ENCODE results near the gene ROR1.

The ROR1 gene

DNA sequence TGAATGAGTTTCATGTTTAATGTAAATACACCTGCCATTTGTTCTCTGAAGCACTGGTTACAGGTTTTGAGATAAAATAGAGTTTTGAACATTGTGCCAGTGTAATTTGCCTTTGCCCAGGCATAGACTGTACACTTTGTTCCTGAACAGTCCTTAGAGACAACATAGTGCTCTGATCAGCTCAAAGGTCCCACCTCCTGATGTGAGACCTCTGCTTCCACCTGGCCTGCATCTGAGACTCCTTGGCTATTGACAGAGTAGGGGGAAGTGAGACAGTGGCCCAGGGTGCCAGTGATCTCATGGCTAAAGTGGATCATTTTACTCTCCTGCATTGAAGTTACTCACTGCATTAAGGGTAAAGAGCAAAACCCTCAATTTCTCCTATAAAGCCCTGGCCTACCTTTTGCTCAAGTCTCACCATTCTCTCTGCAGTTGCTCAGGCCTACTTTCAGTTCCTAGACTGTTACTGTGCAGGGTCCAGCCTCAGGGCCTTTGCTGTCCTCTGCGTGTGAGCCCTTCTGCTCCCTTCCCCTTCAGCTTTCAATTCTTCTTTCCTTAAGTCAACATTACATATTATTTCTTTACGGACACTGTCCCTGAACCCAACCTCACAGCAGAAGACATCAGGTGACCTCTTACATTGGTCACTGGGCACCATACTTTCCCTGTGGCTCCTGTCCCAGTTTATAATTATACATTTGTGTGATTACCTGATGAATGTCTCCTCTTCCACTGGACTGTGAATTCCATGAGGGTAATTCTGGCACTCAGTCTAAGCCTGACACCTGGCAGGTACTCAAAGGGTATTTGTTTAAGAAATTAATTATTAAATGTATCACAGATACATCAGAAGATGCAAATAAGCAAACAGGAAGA, 142.9 kb downstream of the ROR1 start:
- DNase-seq = peak; percentile 65

DNA sequence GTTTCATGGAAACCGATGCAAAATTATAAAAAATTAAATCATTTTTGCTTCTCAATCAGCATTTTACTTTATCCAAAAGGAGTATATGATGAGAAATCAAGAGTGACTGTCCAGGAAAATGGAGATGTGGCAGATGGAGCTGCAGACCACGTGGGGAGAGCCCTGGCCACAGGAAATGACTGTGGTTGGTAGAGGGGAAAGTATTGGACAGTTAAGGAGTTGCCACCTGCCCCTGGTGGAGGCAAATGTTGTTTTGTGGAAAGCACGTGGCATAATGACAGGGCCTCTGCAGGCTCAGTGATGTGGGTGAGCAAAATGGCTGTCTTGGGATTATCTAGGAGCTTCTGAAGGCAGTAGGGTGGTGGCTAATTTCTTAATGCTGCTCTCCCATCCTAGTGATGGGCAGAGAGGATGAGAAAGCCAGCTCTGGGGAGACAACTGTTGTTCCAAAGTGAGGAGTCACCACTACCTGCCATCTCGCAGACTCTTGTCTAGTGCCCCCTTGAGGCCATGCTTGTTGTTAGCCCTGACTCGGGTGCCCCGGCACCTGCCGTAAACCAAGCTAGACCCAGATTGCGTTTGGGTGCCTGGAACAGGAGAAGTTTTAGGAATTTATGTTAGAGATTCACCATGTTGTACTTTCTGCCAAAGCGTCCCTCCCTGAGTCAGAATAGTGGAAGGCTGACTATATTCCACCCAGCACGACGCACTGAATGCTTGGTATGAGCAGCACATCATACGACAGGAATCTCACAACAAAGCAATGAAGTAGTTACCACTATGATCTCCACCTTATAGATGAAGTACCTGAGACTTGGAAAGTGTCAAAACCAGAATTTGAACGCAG, 144.0 kb downstream of the ROR1 start:
- DNase-seq = no peak

DNA sequence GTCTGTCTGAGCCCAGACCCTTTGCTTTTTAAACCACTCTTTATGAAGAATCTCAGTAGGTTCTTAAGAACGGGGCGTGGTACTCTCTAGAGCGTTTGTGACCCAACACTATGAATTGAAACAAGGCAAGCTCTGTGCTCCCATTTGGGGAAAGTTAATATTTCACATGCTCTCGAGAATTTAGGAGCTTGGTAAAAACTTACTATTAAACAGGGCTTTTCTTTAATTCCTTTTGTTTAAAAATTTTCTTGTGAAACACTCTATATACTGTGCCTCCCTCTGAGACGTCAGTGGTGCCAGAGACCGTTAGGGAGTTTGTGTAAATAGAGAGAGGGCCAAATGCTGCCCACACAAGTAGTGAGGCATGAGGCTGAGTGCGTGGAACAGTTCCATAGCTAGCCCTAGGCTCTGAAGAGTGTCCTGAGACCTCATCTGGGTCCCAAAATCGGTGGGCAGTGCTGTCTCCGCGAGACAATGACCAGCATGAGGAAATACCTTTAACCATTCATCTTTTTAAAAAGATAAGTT, 144.7 kb downstream of the ROR1 start:
- no peak for DNase-seq

DNA sequence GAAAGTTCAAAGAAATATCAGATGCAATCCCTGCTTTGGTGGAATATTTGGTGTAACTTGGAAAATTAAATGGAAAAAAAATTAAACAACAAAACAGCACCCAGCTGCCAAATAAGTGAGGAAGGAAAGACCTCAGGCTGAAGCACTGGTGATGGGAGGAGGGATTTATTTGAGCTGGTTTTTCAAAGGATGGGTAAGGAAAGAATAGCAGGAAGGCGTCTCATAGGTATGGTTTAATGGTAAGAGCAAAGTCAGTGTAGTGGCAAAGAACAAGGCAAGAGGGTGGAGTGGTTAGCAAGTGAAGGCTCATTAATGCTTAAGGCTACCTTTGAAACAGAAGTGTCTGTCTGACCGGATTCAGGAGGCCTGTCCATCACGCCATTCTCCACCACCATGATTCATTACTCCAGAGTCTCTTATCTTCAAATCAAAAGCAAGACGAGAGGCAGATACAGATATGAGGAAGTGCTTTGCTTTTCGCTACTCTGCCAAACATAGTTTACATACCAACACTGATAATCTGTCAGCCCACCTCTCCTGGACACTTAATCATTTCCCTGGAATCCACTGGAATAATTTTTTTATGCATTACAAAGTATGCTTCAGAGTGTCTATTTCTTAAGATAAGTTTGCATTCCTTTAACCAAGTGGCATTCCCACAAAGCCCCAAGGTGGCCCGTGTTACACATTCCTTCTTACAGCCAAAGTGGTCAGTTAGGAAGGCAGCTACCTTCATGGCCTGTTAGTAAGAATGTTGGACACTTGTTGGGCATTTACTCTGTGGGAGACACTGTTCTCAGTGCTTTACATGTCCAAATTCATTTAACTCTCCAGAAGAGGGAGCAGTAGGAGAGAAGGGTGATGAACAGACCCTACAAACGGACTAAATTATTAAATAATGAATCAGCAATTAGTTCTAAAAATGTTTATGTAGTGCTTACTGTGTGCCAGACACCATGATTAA, 146.6 kb downstream of the ROR1 start:
- DNase-seq = no peak

DNA sequence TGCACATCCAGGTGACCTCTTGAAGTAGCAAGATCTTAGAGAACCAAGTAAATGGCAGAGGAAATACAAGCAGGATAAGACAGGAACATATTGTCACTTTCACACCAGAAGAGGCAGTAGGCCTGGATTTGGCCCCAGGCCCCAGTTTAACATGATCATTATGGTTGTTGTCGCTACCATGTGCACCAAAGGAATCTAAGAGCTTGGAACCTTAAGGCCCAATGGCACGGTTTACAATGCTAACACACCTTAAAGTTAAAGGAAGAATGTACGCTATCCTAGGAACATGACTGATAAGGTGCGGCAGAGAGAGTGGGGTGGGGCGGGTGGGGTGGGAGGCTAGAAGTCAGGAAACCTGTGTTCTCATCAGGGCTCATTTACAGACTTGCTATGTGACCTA, 147.5 kb downstream of the ROR1 start:
- DNase-seq = no peak

DNA sequence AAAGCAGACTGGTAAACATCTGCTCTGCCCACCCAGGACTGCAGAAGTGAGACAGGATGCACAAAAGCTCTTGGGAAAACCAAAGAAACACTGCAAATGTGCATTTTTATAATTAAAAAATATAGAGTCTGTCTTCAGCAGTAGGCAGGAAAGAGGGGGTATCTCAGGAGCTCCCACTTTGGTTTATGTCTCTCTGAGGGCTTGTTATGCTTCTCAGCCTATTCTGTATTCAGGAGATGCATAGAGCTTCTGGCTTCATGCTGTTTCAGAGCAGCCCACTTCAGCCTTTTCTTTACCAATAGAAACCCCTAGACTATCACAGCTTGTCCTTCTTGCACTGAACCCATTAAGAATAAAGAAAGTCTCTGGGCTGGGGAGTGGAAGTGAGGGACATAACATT, 148.0 kb downstream of the ROR1 start:
- DNase-seq = no peak

DNA sequence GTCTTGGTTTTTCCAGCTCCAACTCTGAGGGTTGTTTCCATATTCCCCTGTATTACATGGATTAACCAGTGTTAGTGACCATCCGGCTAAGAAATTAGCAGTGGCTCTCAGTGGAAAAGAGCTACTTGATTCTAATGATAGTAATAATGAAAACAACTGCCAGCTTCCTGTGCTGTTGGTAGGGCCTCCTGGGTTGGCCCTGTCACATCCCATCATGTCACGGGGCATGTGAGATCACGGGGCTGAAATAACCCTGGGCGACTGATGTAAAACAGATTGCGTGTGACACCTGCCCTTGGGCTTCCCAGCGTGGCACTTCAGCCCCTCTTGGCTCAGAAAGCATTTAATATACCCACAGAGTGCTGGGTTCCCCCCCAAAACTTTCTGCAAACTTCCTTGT, 149.0 kb downstream of the ROR1 start:
- no peak for DNase-seq

DNA sequence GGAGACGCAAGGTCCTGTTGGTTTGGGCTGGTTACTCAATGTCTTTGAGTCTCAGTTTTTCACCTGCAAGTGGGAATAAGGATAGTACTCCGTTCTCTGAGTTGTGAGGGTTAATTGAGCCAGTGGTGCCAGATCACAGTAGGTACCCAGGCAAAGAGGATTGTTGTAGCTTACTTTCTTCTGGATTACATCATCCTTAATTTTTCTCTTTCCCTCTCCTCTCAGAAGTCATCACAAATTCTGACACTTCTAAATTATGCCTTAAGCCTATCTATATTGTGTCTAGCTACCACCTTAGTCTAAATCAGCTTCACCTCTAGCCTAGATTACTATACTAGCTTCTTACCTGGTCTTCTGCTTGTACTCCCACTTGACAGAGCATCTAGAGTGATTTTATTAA, 149.5 kb downstream of the ROR1 start:
- DNase-seq = no peak

DNA sequence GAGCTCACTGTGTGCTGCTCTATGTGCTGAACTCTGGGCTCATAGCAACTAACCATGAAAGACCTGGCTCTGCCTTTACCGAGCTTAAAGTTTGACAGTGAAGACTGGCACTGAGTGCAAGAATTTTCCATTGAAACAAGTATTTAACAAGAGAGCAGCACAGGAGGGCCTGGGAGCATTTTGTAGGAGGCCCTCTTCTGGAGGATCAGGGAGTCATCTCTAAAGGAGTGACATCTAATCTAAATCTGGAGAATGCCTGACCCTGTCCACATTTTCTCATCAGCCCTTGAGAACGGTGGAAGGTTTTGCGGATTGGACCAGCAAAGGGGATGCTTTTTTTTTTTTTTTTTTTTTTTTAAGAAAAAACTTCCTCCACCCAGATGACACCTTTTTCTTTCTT, 150.8 kb downstream of the ROR1 start:
- DNase-seq = no peak

DNA sequence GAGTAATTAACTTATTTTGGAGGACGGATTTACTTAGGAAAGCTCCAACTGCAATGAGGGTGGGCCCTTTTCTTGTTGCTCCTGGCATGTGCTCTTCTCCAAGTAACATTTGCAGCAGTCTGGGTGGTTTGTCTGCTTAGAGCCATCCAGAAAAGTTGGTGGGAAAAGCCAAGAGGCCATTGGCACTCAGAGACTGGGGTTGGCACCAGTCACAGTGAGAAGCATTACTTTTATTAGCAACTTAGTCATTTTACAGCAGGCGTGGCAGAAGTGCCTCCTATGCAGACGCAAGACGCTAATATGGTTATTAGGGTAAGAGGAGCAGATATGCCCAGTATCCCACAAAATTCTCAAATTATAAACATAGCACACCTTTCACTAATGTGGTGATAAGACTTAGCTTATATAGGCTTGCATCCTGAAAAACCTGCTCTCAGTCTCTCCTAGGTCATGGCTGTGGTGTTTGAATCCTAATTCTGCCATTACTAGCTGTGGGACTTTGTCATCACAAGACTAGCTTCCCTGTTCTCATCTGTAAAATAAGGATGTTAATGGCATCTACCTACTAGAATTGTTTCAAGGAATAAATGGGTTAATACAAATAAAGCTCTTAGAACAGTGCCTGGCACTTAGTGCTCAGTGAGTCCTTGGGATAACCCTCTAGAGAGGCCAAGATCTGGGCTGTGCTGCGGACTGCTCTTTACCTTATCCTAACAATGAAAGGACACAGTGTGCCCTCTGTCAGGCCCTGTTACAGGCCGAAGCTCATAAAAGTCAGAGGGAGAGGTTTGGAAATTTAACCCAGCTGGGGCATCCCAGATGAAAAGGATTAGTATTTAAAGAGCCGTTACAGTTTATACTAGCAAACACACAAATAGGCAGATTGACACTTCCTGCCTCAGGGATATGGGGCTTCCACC, 154.6 kb downstream of the ROR1 start:
- DNase-seq = no peak

DNA sequence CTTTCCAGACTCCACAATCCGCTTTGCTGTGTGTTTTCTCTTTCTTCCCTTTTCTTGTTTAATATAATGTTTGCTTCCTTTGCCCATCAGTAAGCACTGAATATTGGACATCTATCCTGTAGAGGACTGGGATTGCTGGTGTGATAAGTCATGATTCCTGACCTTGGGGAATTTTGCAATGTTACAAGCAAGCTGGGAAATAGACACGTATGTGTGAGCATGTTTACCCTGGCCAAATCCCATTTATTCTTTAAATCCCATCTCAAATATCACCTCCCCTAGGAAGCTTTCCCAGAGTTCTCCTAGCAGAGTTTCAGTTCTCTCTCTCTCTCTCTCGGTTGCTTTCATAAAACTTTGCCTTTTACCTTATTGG, 155.3 kb downstream of the ROR1 start:
- no peak for DNase-seq

DNA sequence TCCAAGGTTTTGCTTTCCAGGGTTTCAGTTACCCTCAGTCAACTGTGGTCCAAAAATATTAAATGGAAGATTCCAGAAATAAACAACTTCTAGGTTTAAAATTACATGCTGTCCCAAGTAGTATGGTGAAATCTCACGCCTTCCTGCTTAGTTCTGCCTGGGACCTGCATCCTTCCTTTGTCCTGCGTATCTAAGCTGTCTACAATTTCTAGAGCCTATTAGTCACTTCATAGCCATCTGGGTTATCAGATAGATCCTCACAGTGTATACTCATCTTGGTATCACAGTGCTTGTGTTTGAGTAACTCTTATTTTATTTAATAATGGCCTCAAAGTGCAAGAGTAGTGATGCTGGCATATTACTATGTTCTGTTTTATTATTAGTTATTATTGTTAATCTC, 157.7 kb downstream of the ROR1 start:
- DNase-seq = no peak

DNA sequence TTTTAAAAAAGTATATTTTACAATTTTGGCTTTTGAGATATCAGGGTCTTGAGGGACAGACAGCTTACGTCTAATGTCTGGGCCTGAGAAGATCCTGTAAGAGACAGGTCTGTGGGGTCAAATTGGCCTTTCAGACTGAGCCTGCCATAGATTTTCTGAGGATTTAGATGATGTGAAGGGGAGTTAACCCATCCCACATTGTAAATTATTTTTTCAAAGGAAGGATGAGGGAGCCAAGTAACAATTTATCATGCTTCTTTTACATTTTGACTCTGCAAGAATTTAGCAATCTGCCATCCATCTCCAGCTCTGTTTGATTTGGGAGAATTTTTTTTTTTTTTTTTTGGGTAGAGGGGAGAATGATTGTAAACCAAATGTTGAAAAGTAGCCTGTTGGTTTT, 160.9 kb downstream of the ROR1 start:
- DNase-seq = no peak

DNA sequence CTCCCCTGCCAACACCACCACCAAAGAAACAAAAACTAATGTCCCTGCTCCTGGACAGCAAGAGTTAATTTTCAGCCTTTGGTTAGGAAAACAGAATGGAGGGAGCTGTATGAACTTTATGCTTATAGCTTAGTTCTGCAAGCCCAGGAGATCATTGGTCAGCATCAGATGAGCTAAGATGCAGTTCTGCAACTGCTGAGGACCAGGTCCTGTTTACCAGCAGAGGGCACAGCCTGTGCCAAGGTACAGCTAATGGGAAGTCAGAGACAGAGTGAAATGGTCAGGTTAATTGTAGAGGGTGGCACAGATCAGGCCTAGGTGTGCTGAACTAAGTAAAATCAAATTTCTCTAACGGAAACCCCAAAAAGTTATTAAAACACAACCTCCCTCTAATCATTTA, 161.3 kb downstream of the ROR1 start:
- DNase-seq = no peak

DNA sequence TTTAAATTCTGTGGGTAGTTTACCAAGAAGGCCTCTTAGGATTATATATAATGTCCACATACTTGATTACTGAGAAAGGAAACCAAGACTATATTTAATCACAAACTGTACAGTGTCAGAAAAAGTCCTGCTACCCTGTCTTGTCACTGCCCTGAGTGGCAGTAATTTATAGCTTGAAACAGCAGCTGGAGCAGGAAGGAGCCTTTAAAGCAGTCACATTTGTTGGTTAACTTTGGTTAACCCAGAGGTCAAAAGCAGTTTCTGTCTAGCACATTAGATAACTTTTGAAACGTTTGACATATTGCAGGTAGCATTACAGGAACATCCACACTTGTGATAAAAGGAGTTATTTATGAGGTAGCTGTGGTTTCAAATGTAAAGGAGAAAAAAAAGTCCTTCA, 161.7 kb downstream of the ROR1 start:
- no peak for DNase-seq

DNA sequence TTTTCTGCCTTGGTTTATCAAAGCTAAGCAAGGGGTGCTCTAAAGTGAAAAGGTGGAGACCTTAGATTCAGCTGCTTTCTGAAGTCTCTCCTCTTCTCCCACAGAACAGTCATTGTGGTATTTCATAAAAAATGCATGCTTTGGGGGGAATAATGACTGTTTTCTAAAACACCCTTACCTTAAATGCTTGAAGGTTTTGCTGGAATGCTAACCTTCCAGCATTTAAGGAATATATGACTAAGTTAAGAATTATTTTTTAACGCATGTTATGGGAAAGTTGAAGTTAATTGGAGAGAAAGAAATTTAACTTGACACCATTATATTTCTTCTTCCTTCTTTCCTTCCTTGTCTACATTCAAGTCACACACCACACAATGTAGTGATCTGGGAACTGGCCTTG, 162.5 kb downstream of the ROR1 start:
- no peak for DNase-seq

DNA sequence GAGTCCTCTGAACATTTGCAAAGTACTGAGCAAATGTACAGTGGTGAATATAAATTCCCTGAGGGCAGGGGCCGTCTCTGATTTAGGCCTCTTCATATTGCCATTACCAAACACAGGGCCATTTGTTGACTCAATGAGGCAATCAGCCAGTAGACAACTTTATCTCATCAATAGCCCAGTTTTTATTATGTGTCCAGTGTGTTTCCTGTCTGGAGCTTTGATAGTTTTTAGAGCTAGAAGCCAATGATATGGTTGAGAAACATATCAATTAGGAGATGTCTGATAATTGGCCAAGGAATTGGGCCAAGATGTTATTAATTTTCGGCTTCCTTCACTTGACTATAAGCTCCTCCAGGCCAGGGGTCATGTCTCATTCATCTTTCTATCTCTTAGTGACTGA, 163.0 kb downstream of the ROR1 start:
- no peak for DNase-seq

DNA sequence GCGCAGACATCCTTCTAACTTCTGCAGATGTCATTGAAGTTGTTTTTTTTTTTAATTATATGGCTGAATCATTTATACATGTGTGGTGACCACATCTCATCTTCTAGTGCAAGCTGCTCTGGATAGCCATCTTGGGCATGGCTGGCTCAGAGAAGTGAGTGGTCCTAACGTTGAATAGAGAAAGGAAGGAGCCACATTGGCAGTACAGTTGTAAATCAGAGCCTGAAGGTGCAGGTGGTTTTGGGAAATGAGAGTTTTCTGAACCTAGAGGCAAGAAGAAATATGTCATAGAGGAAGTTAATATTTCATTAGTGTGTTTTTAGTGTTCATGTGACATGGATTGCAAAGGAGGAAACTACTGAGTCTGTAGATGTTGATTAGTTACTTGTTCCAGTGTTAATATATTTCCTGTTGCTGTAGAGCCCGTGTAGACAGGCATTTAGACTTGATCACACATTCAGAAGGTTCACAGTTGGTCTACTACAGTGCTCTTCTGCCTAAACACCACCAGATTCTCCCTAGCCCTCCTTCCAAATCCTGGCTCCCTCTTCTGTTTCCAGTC, 163.7 kb downstream of the ROR1 start:
- no peak for DNase-seq

DNA sequence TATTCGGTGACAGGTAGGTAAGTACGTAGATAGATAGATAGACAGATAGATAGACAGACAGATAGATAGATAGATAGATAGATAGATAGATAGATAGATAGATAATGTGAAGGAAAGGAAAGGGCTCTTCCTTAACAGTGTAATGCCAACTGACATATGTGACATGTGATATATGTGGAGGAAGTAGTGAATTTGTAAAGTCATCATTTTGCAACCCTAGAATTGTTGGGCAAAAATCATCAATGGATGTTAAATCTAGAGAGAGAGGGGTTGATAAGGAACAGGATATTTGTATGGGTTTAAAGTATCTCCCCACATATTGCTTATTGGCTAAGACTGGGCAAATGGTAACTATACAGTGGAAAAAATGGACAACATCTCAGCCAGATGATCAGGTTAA, 166.6 kb downstream of the ROR1 start:
- DNase-seq = no peak

DNA sequence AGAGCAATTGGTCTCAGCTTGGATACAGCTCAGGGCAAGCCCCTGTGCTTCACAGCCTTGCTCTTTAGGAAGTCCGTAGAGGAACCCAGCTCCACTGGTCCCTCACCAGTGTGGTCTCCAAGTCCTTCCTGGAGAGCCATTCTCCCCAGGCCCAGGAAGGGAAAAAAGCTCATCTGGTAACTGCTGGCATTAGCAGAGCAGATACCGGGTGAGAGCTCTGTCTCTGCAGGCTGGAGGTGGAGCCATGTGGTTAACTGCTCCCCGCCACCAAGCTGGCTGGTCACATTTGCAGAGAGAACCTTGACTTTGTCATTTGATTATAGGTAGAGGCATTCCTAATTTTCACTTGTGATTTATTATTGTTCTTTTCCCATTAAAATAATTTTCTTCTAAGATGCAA, 169.6 kb downstream of the ROR1 start:
- no peak for DNase-seq

DNA sequence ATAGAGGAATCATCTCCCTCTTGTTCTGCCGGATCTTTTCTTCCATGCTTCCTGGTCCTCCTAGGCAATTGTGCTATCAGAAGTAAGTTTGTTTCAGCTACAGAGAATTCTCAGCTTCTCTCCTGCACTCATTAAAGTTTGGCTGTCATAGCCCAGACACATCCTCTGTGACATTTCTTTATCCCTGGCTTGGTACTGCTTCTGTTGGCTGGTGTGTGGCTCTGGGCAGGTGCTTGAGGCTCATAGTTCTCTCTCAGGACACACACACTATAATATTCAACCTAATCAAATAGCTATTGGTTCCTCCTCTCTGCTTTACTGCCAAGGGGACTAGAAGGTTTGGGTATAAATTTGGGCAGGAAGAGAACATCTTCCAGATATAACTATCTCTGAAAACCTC, 172.1 kb downstream of the ROR1 start:
- no peak for DNase-seq

All from COR-L47 (cell line).